Measurements from ENCODE around the gene EXOC7. TPM values are rescaled to one million over a fixed set of nuclear protein-coding genes. Genes with fewer than 3 reads are reported as not detected.

Gene EXOC7
- total RNA-seq, 1 experiment from 2014 or later = 48.9 TPM

DNA sequence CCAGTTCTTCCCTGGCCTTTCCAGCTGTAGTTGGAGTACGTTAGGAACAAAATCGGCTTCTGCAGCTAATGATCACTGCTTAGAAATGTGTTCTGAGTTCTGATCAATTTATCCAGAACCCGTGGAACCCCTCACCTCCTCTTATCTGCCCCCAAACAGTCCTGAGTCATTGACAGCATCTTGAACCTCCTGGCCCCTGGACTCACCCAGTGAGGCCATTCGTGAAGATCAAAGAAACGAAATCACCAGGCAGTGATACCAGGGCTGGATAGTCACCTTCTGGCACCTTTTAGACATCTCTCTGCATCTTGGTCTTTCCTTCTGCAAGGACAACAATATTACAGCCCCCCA lies 17.0 kb upstream of the EXOC7 start:
- DNase-seq (ENCODE audit: low read depth) = no peak

DNA sequence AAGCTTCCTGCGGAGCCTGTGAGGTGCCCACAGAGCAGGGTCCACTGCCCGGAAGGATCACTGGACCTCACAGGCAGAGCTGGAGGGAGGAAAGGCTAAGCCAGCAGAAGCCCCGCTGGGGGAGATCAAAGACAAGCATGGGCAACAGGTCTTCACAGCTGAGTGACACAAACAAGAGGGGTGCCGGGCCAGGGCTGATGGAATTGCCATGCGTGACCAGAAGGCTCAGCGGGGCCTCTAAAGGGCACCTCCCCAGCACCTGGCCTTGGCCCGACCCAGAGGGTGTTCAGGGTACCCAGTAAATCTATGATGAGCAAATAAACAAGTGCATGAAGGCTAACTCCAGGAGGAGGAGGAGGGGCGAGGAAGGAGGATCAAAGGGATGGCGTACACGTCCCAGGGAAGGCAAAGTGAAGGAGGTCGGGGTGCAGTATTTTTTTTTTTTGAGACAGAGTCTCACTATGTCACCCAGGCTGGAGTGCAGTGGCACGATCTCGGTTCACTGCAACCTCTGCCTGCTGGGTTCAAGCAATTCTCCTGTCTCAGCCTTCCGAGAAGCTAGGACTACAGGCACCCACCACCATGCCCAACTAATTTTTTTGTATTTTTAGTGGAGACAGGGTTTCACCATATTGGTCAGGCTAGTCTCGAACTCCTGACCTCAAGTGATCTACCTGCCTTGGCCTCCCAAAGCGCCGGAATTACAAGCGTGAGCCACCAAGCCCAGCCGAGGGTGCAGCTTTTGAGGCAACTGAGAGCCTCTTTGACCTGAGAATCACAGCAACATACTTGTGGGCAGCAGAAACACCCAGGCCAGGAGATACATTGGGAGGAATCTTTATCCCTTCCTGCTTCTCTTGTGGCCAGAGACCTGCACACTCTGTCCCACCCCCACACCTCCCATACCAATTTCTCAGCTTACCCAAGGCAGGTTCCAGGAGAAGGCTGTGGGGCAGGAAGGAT lies 16.1 kb upstream of the EXOC7 start:
- no peak for DNase-seq (ENCODE audit: low read depth)

DNA sequence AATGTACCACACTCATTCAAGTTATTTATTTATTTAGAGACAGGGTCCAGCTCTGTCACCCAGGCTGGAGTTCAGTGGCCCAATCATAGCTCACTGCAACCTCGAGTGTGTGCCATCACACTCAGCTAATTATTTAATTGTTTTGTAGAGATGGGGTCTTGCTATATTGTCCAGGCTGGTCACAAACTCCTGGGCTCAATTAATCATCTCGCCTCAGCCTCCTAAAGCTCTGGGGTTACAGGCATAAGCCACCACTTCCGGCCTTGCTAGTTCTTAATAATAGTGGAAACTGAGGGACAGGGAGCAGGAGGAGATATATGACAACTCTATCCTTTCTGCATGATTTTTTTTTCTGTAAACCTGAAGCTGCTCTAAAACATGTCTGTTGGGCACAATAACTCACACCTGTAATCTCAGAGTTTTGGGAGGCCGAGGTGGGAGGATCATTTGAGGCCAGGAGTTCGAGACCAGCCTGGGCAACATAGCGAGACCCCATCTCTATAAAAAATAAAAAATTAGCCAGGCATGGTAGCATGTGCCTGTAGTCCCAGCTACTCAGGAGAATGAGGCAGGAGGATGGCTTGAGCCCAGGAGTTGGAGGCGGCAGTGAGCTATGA lies 11.7 kb upstream of the EXOC7 start:
- DNase-seq (ENCODE audit: low read depth) = no peak

DNA sequence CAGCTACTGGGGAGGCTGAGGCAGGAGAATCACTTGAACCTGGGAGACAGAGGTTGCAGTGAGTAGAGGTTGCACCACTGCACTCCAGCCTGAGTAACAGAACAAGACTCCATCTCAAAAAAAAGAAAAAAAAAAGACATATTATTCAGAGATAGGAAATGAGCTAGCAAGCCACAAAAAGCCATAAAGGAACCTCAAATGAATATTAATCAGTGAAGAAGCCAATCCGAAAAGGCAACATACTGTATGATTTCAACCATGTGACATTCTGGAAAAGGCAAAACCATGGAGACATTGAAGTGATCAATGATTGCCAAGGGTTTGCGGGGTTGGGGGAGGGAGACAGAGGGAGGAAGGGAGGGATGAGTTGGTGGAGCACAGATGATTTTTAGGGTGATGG lies 8.4 kb upstream of the EXOC7 start:
- no peak for DNase-seq (ENCODE audit: low read depth)

DNA sequence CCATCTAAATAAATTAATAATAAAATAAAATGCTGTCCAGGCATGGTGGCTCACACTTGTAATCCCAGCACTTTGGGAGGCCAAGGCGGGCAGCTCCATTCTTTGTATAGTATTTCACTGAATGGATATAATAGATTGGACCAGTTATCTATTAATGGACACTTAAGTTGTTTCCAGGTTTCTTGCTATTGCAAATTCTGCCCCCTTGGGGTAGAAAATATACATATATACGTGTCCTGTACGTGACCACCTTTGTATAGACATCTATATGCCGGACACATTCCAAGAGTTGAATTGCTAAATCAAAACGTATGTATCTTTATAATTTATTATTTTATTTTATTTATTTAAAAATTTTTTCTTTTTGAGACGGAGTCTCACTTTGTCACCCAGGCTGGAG lies 3.9 kb upstream of the EXOC7 start:
- no peak for DNase-seq (ENCODE audit: low read depth)

DNA sequence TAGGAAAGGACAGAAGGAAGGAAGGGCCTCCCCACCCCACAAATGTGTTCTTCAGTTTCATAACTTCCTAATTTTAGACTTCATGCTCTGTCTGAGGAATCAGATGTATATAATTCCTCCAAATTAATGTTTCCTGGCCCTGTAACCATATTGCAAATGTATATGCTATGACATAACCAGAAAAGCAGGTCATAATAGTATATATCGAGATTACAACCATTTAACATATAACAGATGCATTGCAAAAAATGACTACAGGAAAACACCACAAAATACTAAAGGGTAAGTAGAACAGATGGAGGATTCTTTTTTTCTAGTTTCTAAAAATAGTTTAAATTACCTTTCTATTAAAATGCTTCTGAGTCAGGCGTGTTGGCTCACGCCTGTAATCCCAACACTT lies 3.1 kb upstream of the EXOC7 start:
- no peak for DNase-seq (ENCODE audit: low read depth)

DNA sequence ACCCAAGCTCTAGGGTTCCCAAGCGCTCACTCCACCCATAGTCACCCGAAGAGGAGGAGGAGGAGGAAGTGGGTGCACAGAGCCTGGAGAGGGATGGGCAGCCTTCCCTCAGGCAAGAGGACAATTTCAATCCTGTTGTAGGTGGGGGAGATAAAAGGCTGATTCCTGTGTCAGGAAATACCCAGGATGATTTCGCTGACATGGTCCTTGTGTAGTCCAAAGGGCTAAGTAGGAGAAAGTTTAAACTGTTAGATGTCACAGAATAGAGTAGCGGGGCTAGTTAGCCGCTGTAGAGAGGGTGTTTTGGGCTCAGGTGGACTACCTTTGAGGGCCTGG lies 1.3 kb upstream of the EXOC7 start:
- DNase-seq (ENCODE audit: low read depth) = no peak

DNA sequence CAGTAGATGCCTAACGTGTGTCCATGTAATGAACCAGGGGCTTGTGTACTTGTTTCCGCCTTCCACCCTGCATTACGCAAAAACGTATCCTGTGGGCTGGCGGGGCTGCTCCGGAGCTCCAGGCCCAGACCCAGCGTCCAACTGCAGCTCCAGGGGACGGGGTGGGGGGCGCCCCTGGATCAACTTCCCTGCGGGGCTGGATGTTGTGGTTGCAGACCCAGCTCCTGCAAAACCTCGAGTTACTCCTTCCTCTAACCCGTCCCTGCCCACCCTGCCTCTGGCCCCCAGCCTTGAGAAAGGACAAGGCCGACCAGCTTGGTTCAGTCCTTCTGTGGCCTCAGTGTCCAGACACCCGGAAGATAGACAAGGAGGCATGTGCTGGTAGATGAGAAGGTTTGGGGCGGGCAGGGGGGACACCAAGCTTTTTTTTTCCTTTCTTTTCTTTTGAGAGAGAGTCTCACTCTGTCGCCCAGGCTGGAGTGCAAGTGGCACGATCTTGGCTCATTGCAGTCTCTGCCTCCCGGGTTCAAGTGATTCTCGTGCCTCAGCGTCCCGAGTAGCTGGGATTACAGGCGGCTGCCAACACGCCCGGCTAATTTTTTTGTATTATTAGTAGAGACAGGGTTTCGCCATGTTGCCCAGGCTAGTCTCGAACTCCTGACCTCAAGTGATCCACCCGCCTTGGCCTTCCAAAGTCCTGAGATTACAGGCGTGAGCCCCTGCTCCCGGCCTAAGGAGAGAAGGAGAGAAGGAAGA lies 731 bp upstream of the EXOC7 start:
- DNase-seq (ENCODE audit: low read depth) = no peak

DNA sequence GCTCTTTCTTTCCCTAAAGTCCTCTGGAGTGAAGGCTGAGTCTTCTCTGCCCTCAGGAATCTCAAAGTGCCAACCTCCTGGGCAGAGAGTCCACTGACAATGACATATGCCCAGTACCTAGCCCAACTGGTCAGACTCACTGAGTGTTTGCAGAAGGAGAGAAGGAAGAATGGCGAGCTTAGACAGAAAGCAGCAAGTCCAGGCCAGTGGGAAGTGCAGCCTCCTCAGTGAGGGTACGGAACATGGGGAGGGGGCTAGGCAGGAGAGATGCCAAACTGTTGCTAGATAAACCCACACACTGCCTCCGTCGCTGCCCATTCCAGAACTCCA lies 678 bp downstream of the EXOC7 start:
- DNase-seq (ENCODE audit: low read depth) = no peak

DNA sequence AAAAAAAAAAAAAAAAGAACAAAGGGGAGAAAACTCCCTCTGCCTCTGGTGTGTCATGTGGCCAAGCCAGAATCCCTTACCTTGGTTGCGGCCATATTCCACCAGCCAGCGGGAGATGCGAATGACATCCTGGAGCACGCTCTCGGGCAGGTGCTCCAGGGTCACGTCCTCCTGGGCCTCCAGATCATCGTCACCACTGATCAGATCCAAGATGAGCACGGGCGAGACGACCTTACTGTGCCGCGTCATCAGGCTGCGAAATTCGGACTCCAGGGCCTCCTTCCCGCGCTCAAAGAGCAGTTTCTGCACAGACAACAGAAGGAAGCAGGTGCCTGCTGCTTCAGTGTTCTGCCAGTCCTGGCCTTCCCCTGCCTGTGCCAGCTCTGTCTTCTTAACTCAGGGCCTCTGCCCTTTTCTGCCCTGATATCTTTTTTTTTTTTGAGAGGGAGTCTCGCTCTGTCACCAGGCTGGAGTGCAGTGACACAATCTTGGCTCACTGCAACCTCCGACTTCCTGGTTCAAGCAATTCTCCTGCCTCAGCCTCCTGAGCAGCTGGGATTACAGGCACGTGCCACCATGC lies 5.8 kb downstream of the EXOC7 start:
- no peak for DNase-seq (ENCODE audit: low read depth)

DNA sequence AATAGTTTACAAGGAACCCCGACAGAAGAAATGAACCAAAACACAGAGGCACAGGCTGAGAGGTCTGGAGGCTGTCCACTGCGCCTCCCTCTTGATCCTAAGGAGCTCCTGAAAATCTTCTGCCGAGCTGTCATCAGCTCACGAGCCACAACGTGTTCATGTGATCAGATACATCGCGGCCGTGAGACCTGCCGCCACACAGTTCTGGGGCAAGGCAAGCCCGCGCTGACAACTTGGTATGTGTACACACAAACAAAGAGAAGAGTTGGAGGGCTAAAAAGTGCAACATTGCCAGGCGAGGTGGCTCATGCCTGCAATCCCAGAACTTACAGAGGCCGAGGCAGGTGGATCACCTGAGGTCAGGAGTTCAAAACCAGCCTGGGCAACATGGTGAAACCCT lies 7.6 kb downstream of the EXOC7 start:
- no peak for DNase-seq (ENCODE audit: low read depth)

DNA sequence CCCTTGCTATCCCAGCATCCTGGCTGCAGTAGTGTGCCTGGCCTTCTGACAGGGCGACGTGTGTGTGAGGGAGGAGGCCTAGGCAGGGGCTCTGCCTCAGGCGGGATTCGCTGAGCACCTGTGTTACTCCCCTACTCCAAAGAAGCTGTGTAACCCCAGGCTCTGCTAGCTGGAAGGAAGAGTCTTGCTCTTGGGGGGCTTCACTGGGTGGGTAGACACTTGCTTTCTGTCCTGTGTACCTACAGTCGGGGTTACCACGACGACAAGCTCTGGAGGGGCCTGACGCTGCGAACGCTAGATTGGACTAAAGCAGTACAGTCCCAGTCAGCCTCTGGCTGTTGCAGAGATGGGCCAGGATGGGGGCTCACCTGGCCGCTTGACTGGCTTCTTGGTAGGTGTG lies 9.5 kb downstream of the EXOC7 start:
- DNase-seq (ENCODE audit: low read depth) = no peak

DNA sequence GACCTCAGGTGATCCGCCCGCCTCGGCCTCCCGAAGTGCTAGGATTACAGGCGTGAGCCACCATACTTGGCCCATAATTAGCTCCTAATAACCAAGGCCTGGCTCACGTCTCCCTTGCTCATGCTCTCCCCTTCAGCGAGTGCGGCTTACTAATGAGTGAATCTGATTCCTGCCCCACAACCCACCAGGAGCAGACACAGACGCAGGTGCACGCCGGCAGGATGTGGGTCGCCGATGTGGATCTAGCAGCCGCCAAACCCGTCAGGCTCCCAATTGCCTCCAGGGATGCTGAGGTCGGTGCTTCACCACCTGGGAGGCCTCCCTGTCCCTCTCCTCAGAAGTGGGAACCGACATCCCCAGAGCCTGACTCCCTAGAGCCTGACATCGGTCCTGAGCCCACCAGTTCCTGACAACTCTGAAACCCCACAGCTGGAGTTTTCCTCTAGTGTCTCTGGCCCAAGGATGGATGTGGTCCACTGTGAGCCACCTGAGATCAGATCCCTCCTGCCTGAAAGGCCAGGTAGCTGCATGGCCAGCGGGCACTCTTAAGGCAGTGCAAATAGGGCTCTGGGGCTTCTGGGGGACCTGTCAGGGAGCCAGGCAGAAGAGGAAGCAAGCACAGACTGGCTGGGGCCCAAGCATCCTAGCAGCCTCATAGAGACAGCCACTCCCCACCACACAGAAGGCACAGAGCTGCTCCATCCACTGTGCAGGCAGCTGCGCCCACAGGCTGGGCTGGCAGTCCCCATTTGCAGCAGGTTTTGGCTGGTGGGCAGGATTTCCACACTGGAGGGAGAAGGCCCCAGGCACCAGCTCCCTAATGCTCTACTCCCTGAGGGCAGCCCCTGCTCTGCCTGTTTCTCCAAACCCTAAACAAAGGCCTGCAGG lies 10.8 kb downstream of the EXOC7 start:
- DNase-seq (ENCODE audit: low read depth) = no peak

DNA sequence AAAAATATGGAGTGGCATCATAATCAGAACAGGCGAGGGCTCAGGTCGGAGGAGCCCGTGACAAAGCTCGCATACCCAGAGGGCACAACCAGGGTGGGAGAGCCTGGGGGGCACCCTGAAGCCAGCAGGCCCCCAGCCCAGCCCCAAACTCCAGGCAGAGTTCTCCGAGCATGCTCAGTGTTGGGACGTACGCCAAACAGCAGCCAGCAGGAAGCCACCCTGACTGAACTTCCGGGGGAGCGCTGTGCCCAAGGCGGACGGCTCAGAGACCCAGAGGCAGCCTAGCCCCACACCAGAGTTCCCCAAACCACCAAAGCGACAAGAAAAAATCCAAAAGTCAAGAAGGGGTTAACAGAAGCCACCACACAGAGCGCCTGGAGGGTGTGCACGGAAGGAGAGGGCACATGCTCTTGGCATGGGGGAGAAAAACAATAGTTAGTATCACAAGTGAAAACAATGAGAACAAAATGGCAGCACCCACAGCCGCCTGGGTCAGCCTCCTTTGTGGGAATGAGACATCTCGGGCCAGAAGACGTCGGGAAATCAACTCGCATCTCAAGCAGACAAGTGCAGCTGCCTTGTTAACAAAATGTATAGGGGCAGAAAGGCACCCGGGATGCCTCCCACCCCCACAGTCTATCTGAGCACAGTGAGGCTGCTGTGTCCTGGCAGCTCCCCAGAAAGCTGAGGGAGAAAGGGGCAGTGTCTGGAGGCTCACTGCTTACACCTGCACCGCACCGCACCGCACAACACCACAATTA lies 11.9 kb downstream of the EXOC7 start:
- no peak for DNase-seq (ENCODE audit: low read depth)

DNA sequence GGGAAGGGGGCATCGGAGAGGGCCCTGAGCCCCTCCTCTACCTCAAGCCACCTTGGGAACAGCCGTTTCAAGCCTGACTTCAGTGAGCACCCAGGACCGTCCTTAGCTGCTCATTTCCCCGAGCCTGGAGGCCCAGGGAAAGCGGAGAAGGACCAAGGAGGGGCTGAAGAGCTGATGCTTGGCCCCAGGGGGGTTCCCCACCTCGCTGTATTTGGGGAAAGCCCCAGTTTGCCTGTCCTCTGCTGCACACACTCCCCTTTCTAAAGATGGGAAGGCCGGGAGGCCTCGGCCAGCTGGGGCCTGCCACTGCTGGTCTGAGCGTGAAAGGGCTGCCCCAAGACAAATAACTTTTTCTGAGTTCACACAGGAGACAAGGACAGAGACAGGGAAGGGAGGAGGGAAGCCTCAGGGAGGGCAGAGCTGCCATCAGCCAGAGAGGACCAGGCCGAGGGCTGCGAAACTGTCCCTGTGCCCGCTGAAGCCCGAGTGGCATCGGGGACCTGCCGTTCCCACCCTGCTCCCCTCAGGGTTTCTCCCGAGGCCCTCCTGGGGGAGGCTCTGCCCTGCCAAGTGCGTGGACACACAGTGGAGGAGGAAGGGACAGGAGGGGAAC lies 13.0 kb downstream of the EXOC7 start:
- DNase-seq (ENCODE audit: low read depth) = no peak

DNA sequence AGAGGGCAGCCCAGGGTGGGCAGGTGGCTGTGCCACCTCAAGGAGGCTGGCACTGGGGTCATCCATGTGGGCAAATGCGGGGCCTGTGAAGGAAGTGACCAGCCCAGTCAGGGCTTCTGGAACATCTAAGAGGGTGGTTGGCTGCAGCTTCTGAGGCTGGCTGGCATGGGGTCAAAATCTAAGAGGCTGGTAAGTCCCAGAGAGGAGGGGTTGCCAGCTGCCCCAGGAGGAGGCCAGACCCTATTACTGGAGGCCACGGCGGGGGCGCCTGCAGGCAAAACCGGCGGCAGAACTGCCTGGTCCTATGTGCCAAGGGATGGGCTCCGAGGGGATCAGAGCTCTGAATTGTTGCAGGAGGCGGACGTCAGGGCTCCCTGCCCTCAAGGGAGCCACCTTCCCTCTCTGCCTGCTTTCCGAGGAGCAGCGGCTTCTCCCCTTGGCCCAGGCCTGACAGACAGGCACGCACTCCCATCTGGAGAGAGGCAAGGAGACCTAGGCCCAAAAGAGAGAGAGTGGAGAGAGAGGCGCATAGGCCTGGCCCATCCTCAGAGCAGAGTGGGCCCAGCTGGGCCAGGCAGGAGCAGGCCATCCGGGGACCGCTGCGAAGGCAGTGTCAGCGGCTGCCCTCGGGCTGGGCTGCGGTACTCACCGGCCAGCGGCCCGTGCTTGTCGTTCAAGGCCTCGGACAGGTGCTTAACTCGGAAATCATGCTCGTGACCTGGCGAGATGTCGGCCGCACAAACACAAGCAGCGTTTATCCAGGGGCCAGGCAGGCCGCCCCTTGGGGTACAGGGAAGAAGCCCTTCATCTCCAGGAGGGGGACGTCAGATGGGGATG lies 13.7 kb downstream of the EXOC7 start:
- DNase-seq (ENCODE audit: low read depth) = no peak

DNA sequence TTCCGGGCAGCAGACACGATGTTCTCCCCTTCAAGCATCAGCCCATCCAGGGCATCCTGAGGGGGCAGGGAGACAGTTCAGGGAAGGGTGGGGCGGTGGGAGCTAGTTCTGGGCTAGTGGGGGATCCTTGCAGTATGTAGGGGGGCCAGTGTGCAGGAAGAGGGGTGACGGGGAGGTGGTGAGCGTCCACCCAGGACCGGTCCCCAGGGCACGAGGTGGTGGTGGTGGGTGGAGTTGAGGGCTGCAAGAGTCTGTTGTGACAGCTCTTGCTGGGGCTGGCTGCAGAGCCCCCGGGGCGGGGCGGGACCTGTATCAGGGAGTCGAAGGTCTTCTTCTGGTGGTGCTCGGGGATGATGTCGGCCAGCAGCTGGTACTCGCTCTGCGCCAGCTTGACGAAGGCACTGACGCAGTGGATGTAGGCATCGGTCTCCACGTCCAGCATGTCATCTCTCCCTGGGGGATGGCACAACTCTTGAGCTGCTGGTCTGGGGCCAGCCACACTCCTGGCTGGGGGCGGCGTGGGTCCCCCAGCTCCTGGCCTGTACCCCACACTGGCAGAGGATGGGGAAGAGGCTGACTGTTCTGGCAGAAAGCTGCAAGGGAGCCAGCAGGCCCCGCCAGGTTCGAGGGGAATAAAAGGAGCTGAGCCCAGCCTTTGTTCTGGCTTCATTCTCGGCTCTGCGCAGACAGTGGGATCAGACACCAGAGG lies 14.6 kb downstream of the EXOC7 start:
- DNase-seq (ENCODE audit: low read depth) = no peak

DNA sequence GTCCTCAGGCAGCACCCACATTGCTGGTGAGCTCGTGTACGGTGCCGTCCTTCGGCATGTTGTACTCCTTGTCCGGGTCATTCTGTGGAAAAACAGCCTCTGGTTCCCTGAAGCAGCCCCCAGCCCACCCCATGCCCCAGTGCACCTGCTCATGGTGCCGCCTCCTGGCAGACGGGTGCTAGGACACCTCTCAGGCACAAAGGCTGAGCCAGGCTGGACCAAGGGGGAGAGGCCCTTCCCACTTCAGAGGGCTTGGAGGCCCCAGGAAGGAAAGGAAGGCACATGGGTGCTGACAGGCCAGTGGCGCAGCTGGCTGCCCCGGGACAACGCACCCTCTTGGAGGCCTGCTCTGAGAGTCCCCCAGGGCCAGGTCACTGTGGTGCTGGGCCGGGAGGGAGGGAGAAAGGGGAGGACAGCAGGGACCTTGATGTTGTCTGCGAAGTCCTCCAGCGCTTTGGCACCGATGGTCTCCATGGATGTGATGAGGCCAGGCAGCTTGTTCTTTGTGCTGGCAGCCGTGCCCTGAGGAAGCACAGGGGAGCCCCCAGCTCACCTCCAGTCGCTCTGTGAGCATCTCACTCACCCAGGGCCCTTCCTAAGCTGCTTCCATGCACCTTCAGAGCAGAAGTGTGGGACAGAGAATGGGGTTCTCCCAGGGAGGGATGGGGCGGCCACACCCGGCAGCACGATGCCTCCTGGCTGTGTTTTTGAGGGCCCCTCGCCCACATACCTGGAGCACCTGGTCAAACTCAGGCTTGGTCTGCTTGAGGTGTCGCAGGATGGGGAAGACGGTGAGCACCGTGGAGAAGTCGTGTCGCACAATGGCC lies 15.3 kb downstream of the EXOC7 start:
- no peak for DNase-seq (ENCODE audit: low read depth)
